Measurements from ENCODE around the gene KLHL17.
A peak's percentile ranks its signal among the peaks of the same experiment; 100 is the strongest.
"Not testable (repeated sequence)": the region's sequence is repeated elsewhere in the genome, so short reads cannot be mapped to it uniquely, and the experiment has no call there.

KLHL17 gene

DNA sequence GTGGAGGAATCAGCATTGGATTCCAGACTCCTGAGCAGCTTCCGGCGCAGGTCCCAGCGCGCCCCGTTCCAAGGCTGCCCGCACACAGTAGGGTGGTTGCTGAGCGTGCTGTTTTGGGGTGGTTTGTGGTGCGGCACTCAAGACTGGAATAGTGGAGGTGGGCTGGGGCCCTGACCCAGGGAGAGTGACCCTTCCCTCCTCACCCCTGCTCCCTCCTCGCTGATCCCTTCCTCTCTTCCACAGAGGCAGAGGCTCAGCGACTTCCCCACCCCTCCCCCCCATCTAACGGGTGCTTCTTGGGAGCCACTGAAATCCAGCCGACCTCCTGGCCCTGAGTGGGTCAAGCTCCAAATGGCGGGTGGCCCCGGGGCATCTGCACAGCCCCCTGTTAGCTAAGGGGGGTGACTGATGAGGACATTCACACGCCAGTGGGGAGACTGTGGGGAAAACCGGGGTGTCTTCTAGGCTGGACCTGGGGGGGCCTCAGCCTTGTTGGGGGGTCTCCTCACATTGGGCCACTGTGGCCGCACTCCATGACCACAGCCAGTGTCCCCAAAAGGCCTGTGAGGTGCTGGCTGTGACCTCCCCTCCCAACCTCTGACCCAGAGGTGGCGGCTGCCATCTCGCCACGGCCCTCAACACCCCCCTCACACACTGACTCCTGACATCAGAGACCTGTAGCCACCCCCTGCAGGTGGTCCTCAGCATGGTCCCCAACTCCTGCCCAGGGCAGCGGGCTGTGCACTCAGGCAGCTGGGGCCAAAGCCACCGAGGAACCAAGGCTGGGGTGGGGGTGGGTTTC, 43.4 kb downstream of the KLHL17 start:
- DNase-seq (ENCODE audit: low read depth) = no peak

DNA sequence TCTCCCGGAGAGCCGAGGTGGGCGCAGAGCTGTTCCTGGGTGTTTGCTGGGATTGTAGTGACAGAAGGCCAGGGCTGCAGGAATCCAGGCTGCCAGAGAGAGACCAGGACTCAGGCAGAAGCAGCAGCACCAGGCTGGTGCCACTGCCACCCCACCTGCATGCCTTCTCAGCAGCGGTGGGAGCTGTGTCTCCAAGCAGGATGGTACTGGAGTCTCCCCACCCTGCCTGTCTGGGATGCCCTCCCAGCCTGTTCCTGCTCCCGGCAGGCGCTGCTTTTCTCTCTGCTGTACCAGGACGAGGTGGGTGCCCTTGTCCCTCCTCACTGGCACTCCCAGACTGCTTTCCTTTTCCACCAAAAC, 44.0 kb downstream of the KLHL17 start:
- DNase-seq (ENCODE audit: low read depth) = no peak

DNA sequence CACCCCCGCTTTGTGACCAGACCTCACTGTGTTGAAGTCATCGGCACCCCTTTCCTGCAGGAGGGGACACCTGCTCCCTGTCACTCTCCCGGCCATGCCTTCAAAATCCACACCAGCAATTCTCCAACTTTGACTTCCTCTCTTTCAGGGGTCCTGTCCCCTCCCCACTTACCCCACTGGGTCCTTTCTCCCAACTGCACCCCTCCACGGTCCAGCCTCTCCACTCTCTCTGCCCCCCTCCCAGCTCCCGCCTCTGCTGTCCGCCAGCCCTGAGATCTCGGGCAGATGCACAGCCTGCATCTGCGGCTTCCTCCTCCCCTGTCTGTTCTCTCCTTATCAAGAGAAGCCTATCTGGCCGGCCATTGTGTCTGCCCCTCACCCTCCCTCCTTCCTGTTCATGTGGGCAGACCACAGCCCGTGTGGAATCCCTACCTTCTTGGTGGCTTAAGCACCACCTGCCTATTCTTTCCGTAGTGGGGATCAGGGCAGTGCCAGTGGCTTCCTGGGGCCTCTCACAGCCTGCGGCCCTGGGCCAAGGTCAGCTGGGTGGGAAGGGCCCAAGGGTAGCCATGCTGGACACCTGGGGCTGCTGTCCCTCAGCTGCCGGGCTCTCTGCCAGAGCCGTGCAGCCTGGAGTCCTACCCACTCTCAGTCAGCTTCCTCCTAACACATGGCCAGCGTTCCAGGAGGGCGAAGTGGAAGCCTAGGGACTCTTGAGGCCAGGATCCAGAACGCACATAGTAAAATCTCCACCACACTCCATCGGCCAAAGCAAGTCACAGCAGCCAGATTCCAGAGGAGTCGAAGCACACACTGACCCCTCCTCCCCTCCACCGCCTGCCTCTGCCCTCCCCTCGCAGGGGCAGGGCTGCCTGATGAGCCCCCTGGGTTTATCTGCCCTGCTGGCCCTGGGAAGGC, 44.7 kb downstream of the KLHL17 start:
- no peak for DNase-seq (ENCODE audit: low read depth)

DNA sequence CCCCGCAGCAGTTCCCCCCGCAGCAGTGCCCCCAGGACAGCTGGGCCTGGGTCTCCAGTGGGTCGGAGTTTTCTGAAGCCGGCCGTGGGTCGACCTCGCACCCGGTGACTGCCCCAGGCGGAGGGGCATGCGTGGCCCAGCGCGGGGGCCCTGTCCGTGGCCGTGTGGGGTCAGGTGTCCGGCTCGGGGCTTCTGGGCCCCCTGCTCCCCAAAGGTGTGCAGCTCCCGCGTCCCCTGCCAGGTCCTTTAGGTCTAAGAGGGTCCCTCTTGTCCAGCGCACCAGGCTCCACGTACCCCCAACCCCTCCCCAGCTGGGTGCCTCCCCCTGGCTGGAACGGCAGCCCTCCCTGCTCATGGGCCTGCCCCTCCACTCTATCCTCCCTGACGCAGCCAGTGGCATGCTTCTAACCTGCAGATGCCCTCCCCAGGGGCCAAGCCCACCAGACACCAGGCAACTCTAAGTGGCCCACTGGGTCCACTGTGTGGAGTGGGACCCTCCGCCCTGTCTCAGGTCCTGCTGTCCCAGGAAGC, 45.5 kb downstream of the KLHL17 start:
- no peak for DNase-seq (ENCODE audit: low read depth)

DNA sequence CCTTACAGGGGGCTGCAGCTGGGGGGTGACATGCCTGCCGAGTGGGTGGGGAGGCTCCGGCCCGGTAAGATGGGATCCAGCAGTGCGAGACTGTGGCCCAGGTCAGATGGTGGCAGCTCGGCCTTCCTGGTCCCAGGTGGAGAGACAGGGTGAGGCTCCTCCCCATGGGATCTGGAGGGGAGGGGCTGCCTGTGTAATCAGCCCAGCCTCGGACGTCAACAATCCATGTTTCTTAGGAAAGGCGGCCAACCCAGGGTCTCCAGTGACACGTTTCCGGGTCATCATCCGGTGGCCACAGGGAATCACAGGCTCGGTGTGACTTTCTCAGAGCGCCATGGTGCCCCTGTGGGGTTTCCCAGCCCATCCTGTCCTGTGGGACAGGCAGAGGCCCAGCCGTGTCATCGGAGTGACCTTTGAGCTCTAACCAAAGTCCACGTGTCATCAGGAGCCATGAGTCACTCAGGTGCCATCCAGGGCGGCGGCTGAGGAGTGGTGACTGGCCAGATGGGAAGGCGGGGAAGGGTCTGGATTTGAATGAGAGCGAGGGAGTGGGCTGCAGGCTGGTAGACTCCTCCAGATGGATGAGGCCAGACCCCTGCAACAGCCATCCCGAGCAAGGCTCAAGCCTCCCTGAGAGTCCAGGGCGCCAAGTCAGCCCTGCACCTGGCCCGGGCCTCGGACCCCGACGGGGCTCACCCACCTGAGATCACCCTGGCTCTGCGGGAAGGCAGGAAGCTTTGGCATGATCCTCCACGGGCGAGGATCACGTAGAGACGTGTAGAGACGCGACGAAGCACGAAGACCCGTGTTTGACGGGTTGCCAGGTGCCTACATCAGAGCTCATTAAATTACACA, 46.1 kb downstream of the KLHL17 start:
- DNase-seq (ENCODE audit: low read depth) = no peak

DNA sequence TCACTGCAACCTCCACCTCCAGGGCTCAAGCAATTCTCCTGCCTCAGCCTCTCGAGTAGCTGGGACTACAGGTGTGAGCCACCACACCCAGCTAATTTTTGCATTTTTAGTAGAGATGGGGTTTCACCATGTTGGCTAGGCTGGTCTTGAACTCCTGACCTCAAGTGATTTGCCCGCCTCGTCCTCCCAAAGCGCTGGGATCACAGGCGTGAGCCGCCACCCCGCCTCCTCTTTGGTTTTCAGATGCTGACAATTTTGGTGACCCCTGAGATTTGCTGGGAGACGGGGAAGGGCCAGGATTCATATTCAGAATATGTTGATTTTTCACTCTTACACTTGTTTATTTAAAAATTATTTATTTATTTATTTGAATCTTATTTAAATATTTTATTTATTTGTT, 49.7 kb downstream of the KLHL17 start:
- not testable (repeated sequence) for DNase-seq (ENCODE audit: low read depth)

DNA sequence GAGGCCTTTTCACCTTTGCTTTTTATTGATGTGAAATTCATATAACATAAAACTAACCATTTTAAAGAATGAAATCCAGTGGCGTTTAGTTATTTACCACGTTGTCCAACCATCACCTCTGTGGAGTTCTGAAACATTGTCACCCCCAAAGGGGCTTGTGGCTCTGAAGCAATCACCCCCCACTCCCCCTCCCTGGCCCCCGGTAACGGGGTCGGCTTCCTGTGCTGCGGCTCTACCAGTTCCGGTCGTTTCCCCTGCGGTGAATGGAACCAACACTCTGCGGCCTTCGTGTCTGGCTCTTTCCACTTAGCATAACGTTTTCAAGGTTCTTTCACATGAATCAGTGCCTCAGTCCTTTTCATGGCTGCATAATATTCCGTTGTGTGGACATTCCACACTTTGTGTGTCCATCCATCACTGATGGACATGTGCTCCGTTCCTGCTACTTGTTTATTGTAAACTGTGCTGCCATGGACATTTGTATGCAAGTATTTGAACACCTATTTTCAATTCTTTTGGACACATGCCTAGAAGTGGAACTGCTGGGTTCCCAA, 51.1 kb downstream of the KLHL17 start:
- DNase-seq (ENCODE audit: low read depth) = no peak

DNA sequence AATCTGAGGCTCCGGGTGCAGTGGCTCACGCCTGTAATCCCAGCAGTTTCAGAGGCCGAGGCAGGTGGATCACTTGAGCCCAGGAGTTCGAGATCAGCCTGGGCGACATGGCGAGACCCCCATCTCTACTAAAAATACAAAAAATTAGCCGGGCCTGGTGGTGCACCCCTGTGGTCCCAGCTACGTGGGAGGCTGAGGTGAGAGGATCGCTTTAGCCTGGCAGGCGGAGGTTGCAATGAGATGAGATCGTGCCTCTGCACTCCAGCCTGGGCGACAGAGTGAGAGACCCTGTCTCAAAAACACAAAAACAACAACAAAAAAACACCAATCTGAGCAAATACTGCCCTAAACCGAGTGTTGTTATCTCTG, 52.3 kb downstream of the KLHL17 start:
- DNase-seq (ENCODE audit: low read depth) = not testable (repeated sequence)

DNA sequence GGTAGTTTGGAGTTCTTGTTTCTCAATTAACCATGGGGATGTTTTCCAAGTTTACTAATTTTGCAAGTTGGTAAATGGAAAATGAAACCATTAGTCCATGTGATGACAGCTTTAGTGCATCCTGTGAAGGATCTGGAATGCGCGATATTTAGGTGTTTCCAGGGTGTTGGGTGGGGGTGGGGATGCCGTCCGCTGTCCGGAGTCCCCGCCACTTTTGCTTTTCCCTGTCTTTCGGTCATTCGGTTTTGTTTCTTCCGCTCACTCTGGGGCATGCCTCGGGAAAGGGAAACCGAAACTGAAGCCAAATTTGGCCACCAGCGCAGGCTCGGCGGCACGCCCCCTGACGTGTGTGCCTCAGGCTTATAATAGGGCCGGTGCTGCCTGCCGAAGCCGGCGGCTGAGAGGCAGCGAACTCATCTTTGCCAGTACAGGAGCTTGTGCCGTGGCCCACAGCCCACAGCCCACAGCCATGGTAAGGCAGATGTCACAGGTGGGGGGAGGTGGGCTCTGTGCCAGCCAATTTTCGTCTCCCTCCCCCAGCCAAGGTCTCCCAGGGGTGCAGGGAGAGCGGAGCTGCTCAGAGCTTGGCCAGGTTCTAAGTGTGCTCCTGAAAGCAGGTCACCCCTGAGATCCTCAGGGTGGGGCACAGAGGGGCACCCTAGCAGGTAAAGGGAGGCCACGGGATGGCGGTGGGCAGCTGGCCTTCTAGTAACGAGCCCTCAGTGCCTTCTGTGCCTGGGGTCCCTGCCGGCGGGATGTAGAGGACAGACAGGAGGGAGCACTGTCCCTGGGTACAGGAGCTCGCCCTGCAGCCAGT, 52.9 kb downstream of the KLHL17 start, which contains the start of gene ISG15:
TSS of gene ISG15 (plus strand) at position 393 of the 817 bp plus-strand sequence. CDS start at position 470, 77 bp downstream.
- peak; percentile 82 for DNase-seq (ENCODE audit: low read depth)

DNA sequence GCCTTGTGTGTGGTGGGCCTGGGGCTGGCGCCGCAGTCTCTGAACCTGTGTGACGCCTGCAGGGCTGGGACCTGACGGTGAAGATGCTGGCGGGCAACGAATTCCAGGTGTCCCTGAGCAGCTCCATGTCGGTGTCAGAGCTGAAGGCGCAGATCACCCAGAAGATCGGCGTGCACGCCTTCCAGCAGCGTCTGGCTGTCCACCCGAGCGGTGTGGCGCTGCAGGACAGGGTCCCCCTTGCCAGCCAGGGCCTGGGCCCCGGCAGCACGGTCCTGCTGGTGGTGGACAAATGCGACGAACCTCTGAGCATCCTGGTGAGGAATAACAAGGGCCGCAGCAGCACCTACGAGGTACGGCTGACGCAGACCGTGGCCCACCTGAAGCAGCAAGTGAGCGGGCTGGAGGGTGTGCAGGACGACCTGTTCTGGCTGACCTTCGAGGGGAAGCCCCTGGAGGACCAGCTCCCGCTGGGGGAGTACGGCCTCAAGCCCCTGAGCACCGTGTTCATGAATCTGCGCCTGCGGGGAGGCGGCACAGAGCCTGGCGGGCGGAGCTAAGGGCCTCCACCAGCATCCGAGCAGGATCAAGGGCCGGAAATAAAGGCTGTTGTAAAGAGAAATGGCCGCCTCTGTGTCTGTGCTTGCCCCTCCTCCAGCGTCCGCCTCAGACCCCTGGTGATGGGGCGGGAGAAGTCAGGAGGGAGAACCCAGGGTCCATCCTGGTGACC, 53.7 kb downstream of the KLHL17 start:
- no peak for DNase-seq (ENCODE audit: low read depth)

DNA sequence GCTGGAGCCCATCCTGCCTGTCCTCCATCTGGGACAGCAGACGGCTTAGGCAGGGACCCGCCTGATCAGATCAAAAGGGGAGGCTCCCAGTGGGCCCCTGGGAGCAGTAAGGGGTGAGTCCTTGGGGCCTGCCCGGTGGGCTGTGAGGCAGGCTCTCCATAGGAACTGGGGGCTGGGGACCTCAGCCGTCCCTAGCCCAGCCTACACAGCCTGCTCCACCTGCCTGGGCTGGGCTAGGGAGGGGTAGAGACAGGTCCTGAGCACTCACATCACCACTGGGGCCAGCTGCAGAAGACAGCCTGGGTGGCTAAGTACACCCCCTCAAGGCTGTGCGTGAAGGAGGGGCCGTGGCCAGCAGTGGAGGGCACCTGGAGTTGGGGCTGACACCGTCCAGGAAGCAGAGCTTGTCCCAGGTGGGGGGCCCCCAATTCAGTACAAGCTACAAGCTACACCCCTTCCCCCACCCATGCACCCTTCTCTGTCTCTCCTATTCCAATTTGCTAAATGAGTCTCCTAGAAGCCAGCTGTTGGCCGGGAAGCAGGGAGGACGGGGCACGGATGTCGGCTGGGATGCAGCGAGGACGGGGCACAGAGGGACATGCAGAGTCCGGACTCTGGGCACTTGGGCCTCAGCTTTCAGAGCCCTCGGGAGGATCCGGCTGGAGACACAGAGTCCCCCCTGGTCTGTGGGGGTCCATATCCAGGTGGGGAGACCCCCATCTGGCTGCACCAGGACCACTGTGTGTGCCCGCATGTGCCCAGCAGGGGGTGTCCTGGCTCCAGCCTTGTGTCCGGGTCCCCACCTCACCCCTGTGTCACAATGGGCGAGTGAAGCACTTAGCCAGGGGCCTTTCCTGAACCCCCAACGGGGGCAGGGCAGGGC, 54.7 kb downstream of the KLHL17 start:
- DNase-seq (ENCODE audit: low read depth) = no peak

All from activated T-helper 1 cell treated with Interleukin-2 at 50 U/mL for 16 hours (primary cell).